Measurements from ENCODE around the gene CSPG4. TPM values are rescaled to one million over a fixed set of nuclear protein-coding genes. Genes with fewer than 3 reads are reported as not detected.

The CSPG4 gene
- total and polyA plus RNA-seq, 2 of the 13 experiments (the other 11 are each of a cell fraction or from before 2014, with no cell fraction given): 0.01 to 0.04 TPM

DNA sequence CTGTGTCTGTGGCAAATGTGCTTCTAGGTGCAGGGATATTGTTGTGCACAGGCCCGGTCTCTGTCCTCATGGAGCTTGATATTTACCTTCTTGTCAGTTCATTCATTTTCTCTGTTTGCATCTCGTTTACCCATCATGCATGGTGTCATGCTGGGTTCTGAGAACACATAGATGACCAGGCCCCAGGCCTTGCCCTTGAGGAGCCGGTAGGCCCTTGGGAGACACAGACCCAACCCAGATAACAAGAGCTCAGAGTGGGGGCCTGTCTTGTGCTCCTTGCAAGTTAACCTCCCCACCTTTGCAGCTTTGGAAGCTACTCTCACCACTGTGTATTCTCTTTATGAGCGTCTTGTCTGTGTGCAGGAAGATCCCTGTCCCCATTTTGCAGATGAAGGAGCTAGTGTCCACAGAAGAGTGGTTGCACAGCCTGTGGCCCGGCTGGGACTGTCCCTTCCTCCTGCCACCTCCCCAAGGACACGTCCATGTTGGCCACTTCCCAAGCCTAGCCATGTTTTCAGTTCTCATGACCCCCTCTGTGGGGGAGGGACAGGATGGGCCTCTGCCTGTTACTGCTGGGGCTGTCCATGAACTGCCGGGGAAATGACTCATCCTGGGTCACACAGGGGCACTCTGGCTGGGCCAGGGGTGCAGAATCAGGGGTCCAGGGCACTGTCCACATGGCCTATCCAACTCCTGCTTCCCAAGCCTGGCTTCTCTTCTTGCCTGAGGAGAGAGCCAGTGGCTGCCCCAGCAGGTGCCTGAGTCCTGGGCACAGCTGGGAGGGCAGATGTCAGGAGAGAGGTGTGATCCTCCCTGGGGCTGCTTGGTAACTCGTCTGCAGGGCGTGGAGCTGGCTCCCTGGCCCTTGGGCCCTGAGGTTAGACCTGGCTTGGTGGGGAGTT, 61.5 kb downstream of the CSPG4 start (continued):
- TF ChIP-seq, protein P1, sequence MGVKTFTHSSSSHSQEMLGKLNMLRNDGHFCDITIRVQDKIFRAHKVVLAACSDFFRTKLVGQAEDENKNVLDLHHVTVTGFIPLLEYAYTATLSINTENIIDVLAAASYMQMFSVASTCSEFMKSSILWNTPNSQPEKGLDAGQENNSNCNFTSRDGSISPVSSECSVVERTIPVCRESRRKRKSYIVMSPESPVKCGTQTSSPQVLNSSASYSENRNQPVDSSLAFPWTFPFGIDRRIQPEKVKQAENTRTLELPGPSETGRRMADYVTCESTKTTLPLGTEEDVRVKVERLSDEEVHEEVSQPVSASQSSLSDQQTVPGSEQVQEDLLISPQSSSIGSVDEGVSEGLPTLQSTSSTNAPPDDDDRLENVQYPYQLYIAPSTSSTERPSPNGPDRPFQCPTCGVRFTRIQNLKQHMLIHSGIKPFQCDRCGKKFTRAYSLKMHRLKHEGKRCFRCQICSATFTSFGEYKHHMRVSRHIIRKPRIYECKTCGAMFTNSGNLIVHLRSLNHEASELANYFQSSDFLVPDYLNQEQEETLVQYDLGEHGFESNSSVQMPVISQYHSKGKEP (CRISPR knock-in tag; IDR thresholded peaks at IDR 0.05): no peak
- TF ChIP-seq, protein P2, sequence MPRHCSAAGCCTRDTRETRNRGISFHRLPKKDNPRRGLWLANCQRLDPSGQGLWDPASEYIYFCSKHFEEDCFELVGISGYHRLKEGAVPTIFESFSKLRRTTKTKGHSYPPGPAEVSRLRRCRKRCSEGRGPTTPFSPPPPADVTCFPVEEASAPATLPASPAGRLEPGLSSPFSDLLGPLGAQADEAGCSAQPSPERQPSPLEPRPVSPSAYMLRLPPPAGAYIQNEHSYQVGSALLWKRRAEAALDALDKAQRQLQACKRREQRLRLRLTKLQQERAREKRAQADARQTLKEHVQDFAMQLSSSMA (CRISPR knock-in tag; IDR thresholded peaks at IDR 0.05): no peak
- TF ChIP-seq ZNF121 (CRISPR knock-in tag; IDR thresholded peaks at IDR 0.05) (peak; percentile 71; the same call in 1 of the 2 replicates), TAF1 (CRISPR knock-in tag; IDR thresholded peaks at IDR 0.05) (peak; percentile 41; the same call in 1 of the 2 replicates), ARID2 (CRISPR knock-in tag; IDR thresholded peaks at IDR 0.05; ENCODE audit: borderline replicate concordance) (no peak), EED (CRISPR knock-in tag; IDR thresholded peaks at IDR 0.05) (no peak), TAF15 (IDR thresholded peaks at IDR 0.05; ENCODE audit: low read depth, low read length, poor library complexity, severe bottlenecking) (no peak), MTF1 (CRISPR knock-in tag; IDR thresholded peaks at IDR 0.05) (no peak), KLF15 (CRISPR knock-in tag; IDR thresholded peaks at IDR 0.05; ENCODE audit: borderline replicate concordance) (no peak), ZNF549 (CRISPR knock-in tag; IDR thresholded peaks at IDR 0.05) (no peak), ZFP1 (CRISPR knock-in tag; IDR thresholded peaks at IDR 0.05) (no peak), ZNF30 (CRISPR knock-in tag; IDR thresholded peaks at IDR 0.05) (no peak), ZNF562 (CRISPR knock-in tag; IDR thresholded peaks at IDR 0.05; ENCODE audit: borderline replicate concordance) (no peak), ZNF235 (CRISPR knock-in tag; IDR thresholded peaks at IDR 0.05; ENCODE audit: borderline replicate concordance) (no peak), ZNF367 (CRISPR knock-in tag; IDR thresholded peaks at IDR 0.05; ENCODE audit: borderline replicate concordance) (no peak), ZBTB38 (CRISPR knock-in tag; IDR thresholded peaks at IDR 0.05) (peak; percentile 59; the same call in 1 of the 2 replicates), KMT2A (CRISPR knock-in tag; IDR thresholded peaks at IDR 0.05) (no peak)
- TF ChIP-seq, protein P3, sequence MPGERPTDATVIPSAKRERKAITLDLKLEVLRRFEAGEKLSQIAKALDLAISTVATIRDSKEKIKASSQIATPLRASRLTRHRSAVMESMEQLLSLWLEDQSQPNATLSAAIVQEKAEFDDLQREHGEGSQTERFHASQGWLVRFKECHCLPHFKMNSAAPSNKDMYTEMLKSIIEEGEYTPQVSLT (CRISPR knock-in tag; IDR thresholded peaks at IDR 0.05; ENCODE audit: borderline replicate concordance, low read depth): no peak
- TF ChIP-seq, protein P4, sequence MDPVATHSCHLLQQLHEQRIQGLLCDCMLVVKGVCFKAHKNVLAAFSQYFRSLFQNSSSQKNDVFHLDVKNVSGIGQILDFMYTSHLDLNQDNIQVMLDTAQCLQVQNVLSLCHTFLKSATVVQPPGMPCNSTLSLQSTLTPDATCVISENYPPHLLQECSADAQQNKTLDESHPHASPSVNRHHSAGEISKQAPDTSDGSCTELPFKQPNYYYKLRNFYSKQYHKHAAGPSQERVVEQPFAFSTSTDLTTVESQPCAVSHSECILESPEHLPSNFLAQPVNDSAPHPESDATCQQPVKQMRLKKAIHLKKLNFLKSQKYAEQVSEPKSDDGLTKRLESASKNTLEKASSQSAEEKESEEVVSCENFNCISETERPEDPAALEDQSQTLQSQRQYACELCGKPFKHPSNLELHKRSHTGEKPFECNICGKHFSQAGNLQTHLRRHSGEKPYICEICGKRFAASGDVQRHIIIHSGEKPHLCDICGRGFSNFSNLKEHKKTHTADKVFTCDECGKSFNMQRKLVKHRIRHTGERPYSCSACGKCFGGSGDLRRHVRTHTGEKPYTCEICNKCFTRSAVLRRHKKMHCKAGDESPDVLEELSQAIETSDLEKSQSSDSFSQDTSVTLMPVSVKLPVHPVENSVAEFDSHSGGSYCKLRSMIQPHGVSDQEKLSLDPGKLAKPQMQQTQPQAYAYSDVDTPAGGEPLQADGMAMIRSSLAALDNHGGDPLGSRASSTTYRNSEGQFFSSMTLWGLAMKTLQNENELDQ (CRISPR knock-in tag; IDR thresholded peaks at IDR 0.05; ENCODE audit: borderline replicate concordance): no peak
- TF ChIP-seq, protein P5, sequence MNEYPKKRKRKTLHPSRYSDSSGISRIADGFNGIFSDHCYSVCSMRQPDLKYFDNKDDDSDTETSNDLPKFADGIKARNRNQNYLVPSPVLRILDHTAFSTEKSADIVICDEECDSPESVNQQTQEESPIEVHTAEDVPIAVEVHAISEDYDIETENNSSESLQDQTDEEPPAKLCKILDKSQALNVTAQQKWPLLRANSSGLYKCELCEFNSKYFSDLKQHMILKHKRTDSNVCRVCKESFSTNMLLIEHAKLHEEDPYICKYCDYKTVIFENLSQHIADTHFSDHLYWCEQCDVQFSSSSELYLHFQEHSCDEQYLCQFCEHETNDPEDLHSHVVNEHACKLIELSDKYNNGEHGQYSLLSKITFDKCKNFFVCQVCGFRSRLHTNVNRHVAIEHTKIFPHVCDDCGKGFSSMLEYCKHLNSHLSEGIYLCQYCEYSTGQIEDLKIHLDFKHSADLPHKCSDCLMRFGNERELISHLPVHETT (CRISPR knock-in tag; conservative IDR thresholded peaks at IDR 0.05): peak; percentile 60; the same call in 1 of the 2 replicates
- TF ChIP-seq, protein P6, sequence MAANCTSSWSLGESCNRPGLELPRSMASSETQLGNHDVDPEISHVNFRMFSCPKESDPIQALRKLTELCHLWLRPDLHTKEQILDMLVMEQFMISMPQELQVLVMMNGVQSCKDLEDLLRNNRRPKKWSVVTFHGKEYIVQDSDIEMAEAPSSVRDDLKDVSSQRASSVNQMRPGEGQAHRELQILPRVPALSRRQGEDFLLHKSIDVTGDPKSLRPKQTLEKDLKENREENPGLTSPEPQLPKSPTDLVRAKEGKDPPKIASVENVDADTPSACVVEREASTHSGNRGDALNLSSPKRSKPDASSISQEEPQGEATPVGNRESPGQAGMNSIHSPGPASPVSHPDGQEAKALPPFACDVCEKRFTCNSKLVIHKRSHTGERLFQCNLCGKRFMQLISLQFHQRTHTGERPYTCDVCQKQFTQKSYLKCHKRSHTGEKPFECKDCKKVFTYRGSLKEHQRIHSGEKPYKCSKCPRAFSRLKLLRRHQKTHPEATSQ (CRISPR knock-in tag; IDR thresholded peaks at IDR 0.05; ENCODE audit: borderline replicate concordance): no peak

All from HepG2 (cell line).